Measurements from ENCODE around the gene DMAC1.

Gene DMAC1

DNA sequence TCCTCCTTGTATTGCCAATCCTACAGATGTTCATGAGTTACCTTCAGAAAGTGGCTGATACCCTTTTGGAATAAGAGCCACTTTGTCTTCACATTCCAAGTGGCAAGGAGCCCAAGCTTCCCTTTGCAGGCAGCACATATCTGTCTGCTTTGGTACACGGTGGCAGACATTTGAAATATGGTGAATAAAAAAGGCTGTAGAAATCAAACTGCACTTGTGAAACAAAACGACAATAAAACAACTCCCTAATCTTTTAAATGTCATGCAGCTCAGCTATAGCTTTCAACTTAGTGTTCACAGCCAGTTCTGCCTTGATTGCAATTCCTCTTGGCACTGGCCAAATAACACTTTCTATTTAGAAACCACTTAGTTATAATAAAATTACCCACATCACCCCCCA lies 35.0 kb upstream of the DMAC1 start:
- Histone ChIP-seq H3K36me3 (ENCODE audit: control insufficient read depth, insufficient read depth, low read length) (no peaks in the 10 kb centered on the region), H3K27me3 (replicated peaks; ENCODE audit: control insufficient read depth, insufficient read depth, low read length) (no peaks in the 10 kb centered on the region), H3K4me3 (replicated peaks; ENCODE audit: low read depth, low read length) (no peak overlapping the region)
- TF ChIP-seq, protein P1, sequence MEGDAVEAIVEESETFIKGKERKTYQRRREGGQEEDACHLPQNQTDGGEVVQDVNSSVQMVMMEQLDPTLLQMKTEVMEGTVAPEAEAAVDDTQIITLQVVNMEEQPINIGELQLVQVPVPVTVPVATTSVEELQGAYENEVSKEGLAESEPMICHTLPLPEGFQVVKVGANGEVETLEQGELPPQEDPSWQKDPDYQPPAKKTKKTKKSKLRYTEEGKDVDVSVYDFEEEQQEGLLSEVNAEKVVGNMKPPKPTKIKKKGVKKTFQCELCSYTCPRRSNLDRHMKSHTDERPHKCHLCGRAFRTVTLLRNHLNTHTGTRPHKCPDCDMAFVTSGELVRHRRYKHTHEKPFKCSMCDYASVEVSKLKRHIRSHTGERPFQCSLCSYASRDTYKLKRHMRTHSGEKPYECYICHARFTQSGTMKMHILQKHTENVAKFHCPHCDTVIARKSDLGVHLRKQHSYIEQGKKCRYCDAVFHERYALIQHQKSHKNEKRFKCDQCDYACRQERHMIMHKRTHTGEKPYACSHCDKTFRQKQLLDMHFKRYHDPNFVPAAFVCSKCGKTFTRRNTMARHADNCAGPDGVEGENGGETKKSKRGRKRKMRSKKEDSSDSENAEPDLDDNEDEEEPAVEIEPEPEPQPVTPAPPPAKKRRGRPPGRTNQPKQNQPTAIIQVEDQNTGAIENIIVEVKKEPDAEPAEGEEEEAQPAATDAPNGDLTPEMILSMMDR (IDR thresholded peaks at IDR 0.05; ENCODE audit: insufficient read depth, low read length, poor library complexity, severe bottlenecking), result no peak
- no peak for DNase-seq (ENCODE audit: extremely low read depth, insufficient read length)

DNA sequence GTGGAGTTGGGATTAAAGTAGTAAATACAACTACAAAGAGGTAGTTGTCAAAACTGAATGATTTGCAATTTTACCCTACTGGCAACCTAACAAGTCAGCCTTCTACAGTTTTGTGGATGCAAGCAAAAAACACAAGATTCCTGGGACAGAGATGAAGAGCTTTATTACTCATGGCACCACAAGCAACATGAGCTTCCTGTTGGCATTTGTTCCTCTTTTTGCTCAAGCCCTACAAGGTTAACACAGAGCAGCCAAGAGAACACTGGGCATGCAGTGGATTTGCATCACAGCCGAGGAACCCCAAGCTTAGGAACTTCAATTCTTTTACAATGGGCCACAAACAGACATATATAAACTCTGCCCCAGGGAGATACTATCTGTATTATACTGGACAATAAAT lies 28.8 kb upstream of the DMAC1 start:
- no peak for DNase-seq (ENCODE audit: extremely low read depth, insufficient read length)
- Histone ChIP-seq H3K36me3 (ENCODE audit: control insufficient read depth, insufficient read depth, low read length) (no peaks in the 10 kb centered on the region), H3K4me3 (replicated peaks; ENCODE audit: low read depth, low read length) (no peak overlapping the region), H3K27me3 (replicated peaks; ENCODE audit: control insufficient read depth, insufficient read depth, low read length) (no peaks in the 10 kb centered on the region)
- TF ChIP-seq, protein P1 (IDR thresholded peaks at IDR 0.05; ENCODE audit: insufficient read depth, low read length, poor library complexity, severe bottlenecking), result no peak

DNA sequence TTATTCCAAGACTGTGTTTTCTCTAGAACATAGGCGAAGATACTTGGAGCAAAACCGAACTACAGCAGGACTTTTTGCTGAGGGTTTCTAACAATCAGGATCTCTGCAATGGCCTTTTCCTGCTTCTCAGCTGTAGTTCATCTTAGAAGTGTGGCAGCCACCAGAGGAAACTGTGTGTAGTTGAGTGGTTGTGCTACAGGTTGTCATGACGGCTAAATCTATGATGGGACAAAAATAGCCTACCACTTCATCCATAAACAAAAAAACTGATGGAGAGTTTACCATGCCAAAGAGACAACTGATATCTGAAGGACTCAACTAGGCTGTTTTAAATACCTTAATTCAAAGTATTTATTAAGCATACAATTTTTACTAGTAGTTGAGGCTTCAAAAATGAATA lies 28.2 kb upstream of the DMAC1 start:
- no peaks in the 10 kb centered on the region for H3K27me3 ChIP-seq (replicated peaks; ENCODE audit: control insufficient read depth, insufficient read depth, low read length)
- H3K36me3 ChIP-seq (ENCODE audit: control insufficient read depth, insufficient read depth, low read length), result no peaks in the 10 kb centered on the region
- no peak overlapping the region for H3K4me3 ChIP-seq (replicated peaks; ENCODE audit: low read depth, low read length)
- TF ChIP-seq, protein P1 (IDR thresholded peaks at IDR 0.05; ENCODE audit: insufficient read depth, low read length, poor library complexity, severe bottlenecking), result no peak
- no peak for DNase-seq (ENCODE audit: extremely low read depth, insufficient read length)

- DNase-seq (ENCODE audit: extremely low read depth, insufficient read length), result no peak
- Histone ChIP-seq H3K4me3 (replicated peaks; ENCODE audit: low read depth, low read length) (no peak overlapping the region), H3K36me3 (ENCODE audit: control insufficient read depth, insufficient read depth, low read length) (no peaks in the 10 kb centered on the region), H3K27me3 (replicated peaks; ENCODE audit: control insufficient read depth, insufficient read depth, low read length) (no peaks in the 10 kb centered on the region)
- TF ChIP-seq, protein P1 (IDR thresholded peaks at IDR 0.05; ENCODE audit: insufficient read depth, low read length, poor library complexity, severe bottlenecking), result no peak
Measured at GRCh38 chr9:7827056-7827455, 27.5 kb upstream of the DMAC1 start.

- H3K27me3 ChIP-seq (replicated peaks; ENCODE audit: control insufficient read depth, insufficient read depth, low read length), result no peaks in the 10 kb centered on the region
- DNase-seq (ENCODE audit: extremely low read depth, insufficient read length), result no peak
- H3K4me3 ChIP-seq (replicated peaks; ENCODE audit: low read depth, low read length), result no peak overlapping the region
- no peaks in the 10 kb centered on the region for H3K36me3 ChIP-seq (ENCODE audit: control insufficient read depth, insufficient read depth, low read length)
- TF ChIP-seq, protein P1 (IDR thresholded peaks at IDR 0.05; ENCODE audit: insufficient read depth, low read length, poor library complexity, severe bottlenecking), result no peak
Measured at GRCh38 chr9:7823651-7824050, 24.1 kb upstream of the DMAC1 start.

- DNase-seq (ENCODE audit: extremely low read depth, insufficient read length), result no peak
- TF ChIP-seq, protein P1 (IDR thresholded peaks at IDR 0.05; ENCODE audit: insufficient read depth, low read length, poor library complexity, severe bottlenecking), result no peak
- H3K4me3 ChIP-seq (replicated peaks; ENCODE audit: low read depth, low read length), result no peak overlapping the region
- no peaks in the 10 kb centered on the region for H3K27me3 ChIP-seq (replicated peaks; ENCODE audit: control insufficient read depth, insufficient read depth, low read length)
- H3K36me3 ChIP-seq (ENCODE audit: control insufficient read depth, insufficient read depth, low read length), result no peaks in the 10 kb centered on the region
Measured at GRCh38 chr9:7819984-7820383, 20.4 kb upstream of the DMAC1 start.

Measured in GM06990 (cell line).